Pulmonary artery endothelial cell (primary cell): ENCODE data around the gene NDUFAF8. TPM values are rescaled to one million over a fixed set of nuclear protein-coding genes. Genes with fewer than 3 reads are reported as not detected.
"Not testable (repeated sequence)": the region's sequence is repeated elsewhere in the genome, so short reads cannot be mapped to it uniquely, and the experiment has no call there.

ENCODE experiments used
- DNase-seq: peaks from one replicate; pipeline ENCODE4 v3.0.0-alpha.2; 2011; ENCODE audit warnings: low read depth, low spot score
- total RNA-seq: library from RNA; depleted of rRNA; stranded (reverse); fragments of >200 nt; gene quantifications from 2 replicates; pipeline ENCODE4 v1.2.3, GENCODE V29; 2014

Gene NDUFAF8
- total RNA-seq, 1 donor from 2014 or later: 47.6 TPM

- DNase-seq: peak; percentile 92
Measured at GRCh38 chr17:81222906-81223761, 16.0 kb upstream of the NDUFAF8 start, which contains the start of gene CEP131. TSS of gene CEP131 (minus strand) at chr17:81222965. CDS start at chr17:81220056, 2,909 bp downstream.

GRCh38 chr17:81223762-81224130 is 15.4 kb upstream of the NDUFAF8 start:
- no peak for DNase-seq

GRCh38 chr17:81227630-81228029 is 11.5 kb upstream of the NDUFAF8 start:
- DNase-seq: not testable (repeated sequence)

- DNase-seq: no peak
Measured at GRCh38 chr17:81228420-81228819, 10.7 kb upstream of the NDUFAF8 start.

- DNase-seq: no peak
Measured at GRCh38 chr17:81228834-81229665, 10.1 kb upstream of the NDUFAF8 start.

- DNase-seq: no peak
Measured at GRCh38 chr17:81229666-81229920, 9.5 kb upstream of the NDUFAF8 start.

- no peak for DNase-seq
Measured at GRCh38 chr17:81230043-81230820, 8.9 kb upstream of the NDUFAF8 start.

- no peak for DNase-seq
Measured at GRCh38 chr17:81231121-81231645, 7.9 kb upstream of the NDUFAF8 start.

GRCh38 chr17:81231766-81232581 is 7.1 kb upstream of the NDUFAF8 start:
- no peak for DNase-seq

- DNase-seq: no peak
Measured at GRCh38 chr17:81232616-81233241, 6.4 kb upstream of the NDUFAF8 start.

- no peak for DNase-seq
Measured at GRCh38 chr17:81233316-81233715, 5.8 kb upstream of the NDUFAF8 start.

- DNase-seq: no peak
Measured at GRCh38 chr17:81233811-81234505, 5.2 kb upstream of the NDUFAF8 start.

GRCh38 chr17:81234506-81234855 is 4.6 kb upstream of the NDUFAF8 start:
- no peak for DNase-seq

- no peak for DNase-seq
Measured at GRCh38 chr17:81234940-81235821, 3.9 kb upstream of the NDUFAF8 start.

GRCh38 chr17:81235822-81236740 is 3.0 kb upstream of the NDUFAF8 start:
- DNase-seq: no peak

GRCh38 chr17:81236784-81237183 is 2.3 kb upstream of the NDUFAF8 start:
- DNase-seq: no peak

GRCh38 chr17:81237591-81238489 is 1.3 kb upstream of the NDUFAF8 start:
- DNase-seq: no peak
